Measurements from ENCODE around the gene MMP25. TPM values are rescaled to one million over a fixed set of nuclear protein-coding genes. Genes with fewer than 3 reads are reported as not detected.
"Not testable (repeated sequence)": the region's sequence is repeated elsewhere in the genome, so short reads cannot be mapped to it uniquely, and the experiment has no call there.

The MMP25 gene
- total and polyA plus RNA-seq, 9 of the 15 experiments (the other 6 are each of a cell fraction or from before 2014, with no cell fraction given) = 0.03 to 0.04 TPM; not detected in 7

GRCh38 chr16:3069146-3069545 lies 22.8 kb downstream of the MMP25 start:
- H3K27me3 ChIP-seq (ENCODE audit: control insufficient read depth in 2 of 2, insufficient read depth in 2 of 2, low read length in 2 of 2); H4K20me1 ChIP-seq (replicated peaks; ENCODE audit: control insufficient read depth, insufficient read depth, low read length); intact Hi-C loops (cut with micrococcal nuclease); ATAC-seq; H3K9ac ChIP-seq (ENCODE audit: insufficient read depth in 1 of 2, low read depth in 2 of 2, low read length in 2 of 2); H3K4me2 ChIP-seq (ENCODE audit: insufficient read depth, low read length); H3K9me3 ChIP-seq (replicated peaks; ENCODE audit: control insufficient read depth, insufficient read depth, low read depth, low read length); H3K27ac ChIP-seq (ENCODE audit: extremely low read depth, low read depth, low read length); H3K4me3 ChIP-seq; DNase-seq (ENCODE audit: extremely low read depth in 1 of 4, low spot score in 3 of 4); BruUV-seq (replicated peaks); FAIRE-seq; in situ Hi-C loops (cut with MboI); H3K36me3 ChIP-seq (ENCODE audit: control insufficient read depth, insufficient read depth, low read length); H3K9me1 ChIP-seq (ENCODE audit: control insufficient read depth, insufficient read depth, low read length); H3K79me2 ChIP-seq (ENCODE audit: control insufficient read depth, insufficient read depth, low read length); CTCF ChIA-PET (ENCODE audit: low intra/inter-chr PET ratio): not testable (repeated sequence)
- POLR2A ChIA-PET = interaction anchor here (0.5 kb wide), 1 partner anchor 170 kb away, joined by 3 read pairs; no protein-coding TSS in a partner anchor
- H2AFZ ChIP-seq (ENCODE audit: low read depth, low read length) = 0 out of 2 replicates have a peak overlapping the region, but pooled peaks have one; percentile 4
- WGBS (ENCODE audit: insufficient coverage, low coverage, missing lambda C conversion rate) = 58% methylated on average over 6 of the region's 11 CpGs
- H3K4me1 ChIP-seq (replicated peaks in 1 of 2; ENCODE audit: control insufficient read depth in 2 of 2, insufficient read depth in 2 of 2, low read length in 2 of 2) = peaks cover 8 to 41% of the 10 kb centered on the region in 2 experiments; a peak in 4 of 5 replicates

DNA sequence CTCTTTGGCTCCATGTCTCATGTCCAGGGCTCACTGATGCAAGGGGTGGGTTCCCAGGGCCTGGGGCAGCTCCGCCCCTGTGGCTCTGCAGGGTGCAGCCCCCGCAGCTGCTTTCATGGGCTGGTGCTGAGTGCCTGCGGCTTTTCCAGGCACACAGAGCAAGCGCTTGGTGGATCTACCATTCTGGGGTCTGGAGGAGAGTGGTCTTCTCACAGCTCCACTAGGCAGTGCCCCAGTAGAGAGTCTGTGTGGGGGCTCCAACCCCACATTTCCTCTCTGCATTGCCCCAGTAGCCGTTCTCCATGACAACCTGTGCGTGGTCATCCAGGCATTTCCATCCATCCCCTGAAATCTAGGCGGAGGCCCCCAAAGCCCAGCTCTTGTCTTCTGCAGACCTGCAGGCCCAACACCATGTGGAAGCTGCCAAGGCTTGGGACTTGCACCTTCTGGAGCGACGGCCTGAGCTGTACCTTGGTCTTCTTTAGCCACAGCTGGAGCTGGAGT lies 24.3 kb downstream of the MMP25 start:
- POLR2A ChIA-PET = interaction anchor here (0.6 to 1.1 kb wide), 3 partner anchors 10 to 25 kb away, joined by 3 to 5 read pairs (median 4); no protein-coding TSS in a partner anchor
- no peak overlapping the region for H3K27ac ChIP-seq (ENCODE audit: extremely low read depth, low read depth, low read length)
- no peak overlapping the region for H3K4me2 ChIP-seq (ENCODE audit: insufficient read depth, low read length)
- WGBS (ENCODE audit: insufficient coverage, low coverage, missing lambda C conversion rate) = 58% methylated on average over 9 of the region's 9 CpGs
- ATAC-seq (peak; percentile 70), FAIRE-seq (no peak), DNase-seq (ENCODE audit: extremely low read depth in 1 of 4, low spot score in 3 of 4) (no peak)
- H3K4me1 ChIP-seq (replicated peaks in 1 of 2; ENCODE audit: control insufficient read depth in 2 of 2, insufficient read depth in 2 of 2, low read length in 2 of 2) = peaks cover 14 to 42% of the 10 kb centered on the region in 2 experiments
- CTCF ChIA-PET (ENCODE audit: low intra/inter-chr PET ratio) = no interaction called here
- in situ Hi-C loops (cut with MboI) (no loop called here), intact Hi-C loops (cut with micrococcal nuclease) (no loop called here)
- no TSS peak for BruUV-seq (replicated peaks)
- H3K9me1 ChIP-seq (ENCODE audit: control insufficient read depth, insufficient read depth, low read length) = no peaks in the 10 kb centered on the region
- H3K9ac ChIP-seq (ENCODE audit: insufficient read depth in 1 of 2, low read depth in 2 of 2, low read length in 2 of 2) = 0 out of 4 replicates have a peak overlapping the region, but pooled peaks of 1 of the 2 experiments have one; percentile 40
- TF ChIP-seq KAT2B (IDR thresholded peaks at IDR 0.05; ENCODE audit: low read depth, low read length) = no peak
- H2AFZ ChIP-seq (ENCODE audit: low read depth, low read length) = no peak overlapping the region
- H3K4me3 ChIP-seq = no peak overlapping the region
- H3K36me3 ChIP-seq (ENCODE audit: control insufficient read depth, insufficient read depth, low read length) = no peaks in the 10 kb centered on the region
- peaks cover 0 to 12% of the 10 kb centered on the region in 2 experiments; a peak in 3 of 5 replicates for H3K27me3 ChIP-seq (ENCODE audit: control insufficient read depth in 2 of 2, insufficient read depth in 2 of 2, low read length in 2 of 2)
- H3K79me2 ChIP-seq (ENCODE audit: control insufficient read depth, insufficient read depth, low read length) = no peaks in the 10 kb centered on the region
- H4K20me1 ChIP-seq (replicated peaks; ENCODE audit: control insufficient read depth, insufficient read depth, low read length) = no peaks in the 10 kb centered on the region
- H3K9me3 ChIP-seq (replicated peaks; ENCODE audit: control insufficient read depth, insufficient read depth, low read depth, low read length) = no peaks in the 10 kb centered on the region

Data from K562 (cell line).